ENCODE measurements around the gene TPRG1. TPM values are rescaled to one million over a fixed set of nuclear protein-coding genes. Genes with fewer than 3 reads are reported as not detected.

The TPRG1 gene
- polyA plus RNA-seq, 1 donor (not counting 4 experiments of a cell fraction or from before 2014, with no cell fraction given): 1.5 TPM

GRCh38 chr3:189143771-189144170 lies 28.0 kb upstream of the TPRG1 start:
- dilution Hi-C loops (cut with MboI; ENCODE audit: extremely low pct_ligation_motif_present, low sequenced_read_pairs): no loop called here
- TF ChIP-seq EZH2 (IDR thresholded peaks at IDR 0.05; ENCODE audit: low read length): no peak
- no peak for TF ChIP-seq CTCF (optimal IDR thresholded peaks at IDR 0.05 in 1 of 3, IDR thresholded peaks at IDR 0.05 in 1 of 3, conservative IDR thresholded peaks at IDR 0.05 in 1 of 3; ENCODE audit: extremely low read depth in 1 of 3, insufficient read depth in 2 of 3, low read length in 3 of 3)

DNA sequence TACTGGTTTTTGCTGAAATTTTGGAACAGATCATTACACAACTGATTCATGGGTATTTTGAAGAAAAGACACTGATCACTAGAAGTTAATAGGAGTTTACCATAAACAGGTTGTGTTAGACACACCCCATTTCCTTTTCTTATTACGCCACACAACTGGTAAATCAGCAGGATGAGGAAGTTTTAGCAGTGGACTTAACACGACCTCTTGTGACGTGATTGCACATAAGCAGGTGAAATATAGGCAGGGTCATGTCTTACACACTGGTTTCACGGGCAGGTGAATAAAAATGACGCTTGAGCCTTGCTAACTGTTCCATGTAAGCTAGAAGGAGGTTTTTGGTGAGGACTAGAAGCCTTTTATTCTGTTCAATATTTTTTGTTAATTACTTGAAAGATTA lies 27.1 kb upstream of the TPRG1 start:
- H3K36me3 ChIP-seq (ENCODE audit: control insufficient read depth in 2 of 2, extremely low read depth in 1 of 2, insufficient read depth in 2 of 2, low read length in 2 of 2): no peaks in the 10 kb centered on the region
- no peak overlapping the region for H3K27ac ChIP-seq (ENCODE audit: control insufficient read depth, insufficient read depth, low read length)
- no peak for DNase-seq (ENCODE audit: low read depth, low spot score)
- no peaks in the 10 kb centered on the region for H4K20me1 ChIP-seq (ENCODE audit: control insufficient read depth, extremely low read depth, insufficient read depth, low read length)
- H3K27me3 ChIP-seq (ENCODE audit: control insufficient read depth, extremely low read depth, insufficient read depth, low read length): peaks cover 15% of the 10 kb centered on the region
- TF ChIP-seq EZH2 (IDR thresholded peaks at IDR 0.05; ENCODE audit: low read length) (no peak), CTCF (optimal IDR thresholded peaks at IDR 0.05 in 1 of 3, IDR thresholded peaks at IDR 0.05 in 1 of 3, conservative IDR thresholded peaks at IDR 0.05 in 1 of 3; ENCODE audit: extremely low read depth in 1 of 3, insufficient read depth in 2 of 3, low read length in 3 of 3) (peak in 2 of 3 experiments; percentile 40 to 62)
- no peaks in the 10 kb centered on the region for H3K9me1 ChIP-seq (ENCODE audit: control insufficient read depth, extremely low read depth, insufficient read depth, low read length)
- dilution Hi-C loops (cut with MboI; ENCODE audit: extremely low pct_ligation_motif_present, low sequenced_read_pairs): no loop called here
- H2AFZ ChIP-seq (ENCODE audit: control insufficient read depth, low read length): no peak overlapping the region
- no peak overlapping the region for H3K9ac ChIP-seq (ENCODE audit: control insufficient read depth, extremely low read depth, insufficient read depth, low read length)
- H3K9me3 ChIP-seq (ENCODE audit: control insufficient read depth, low read depth, low read length): no peaks in the 10 kb centered on the region
- H3K79me2 ChIP-seq (ENCODE audit: control insufficient read depth, insufficient read depth, low read length): no peaks in the 10 kb centered on the region
- peak; percentile 9 for FAIRE-seq
- H3K4me1 ChIP-seq (ENCODE audit: control insufficient read depth, extremely low read depth, insufficient read depth, low read length): no peaks in the 10 kb centered on the region
- no peak overlapping the region for H3K4me2 ChIP-seq (ENCODE audit: control insufficient read depth, extremely low read depth, insufficient read depth, low read depth, low read length)
- H3K4me3 ChIP-seq (ENCODE audit: control insufficient read depth in 2 of 3, extremely low read depth in 1 of 3, insufficient read depth in 2 of 3, low read depth in 1 of 3, low read length in 3 of 3): no peak overlapping the region

More at GRCh38 chr3:189143771-189144170, 28.0 kb upstream of the TPRG1 start:
- FAIRE-seq (no peak), DNase-seq (ENCODE audit: low read depth, low spot score) (no peak)
- Histone ChIP-seq H4K20me1 (ENCODE audit: control insufficient read depth, extremely low read depth, insufficient read depth, low read length) (no peaks in the 10 kb centered on the region), H3K27me3 (ENCODE audit: control insufficient read depth, extremely low read depth, insufficient read depth, low read length) (peaks cover 19% of the 10 kb centered on the region), H3K9me1 (ENCODE audit: control insufficient read depth, extremely low read depth, insufficient read depth, low read length) (no peaks in the 10 kb centered on the region), H2AFZ (ENCODE audit: control insufficient read depth, low read length) (no peak overlapping the region), H3K79me2 (ENCODE audit: control insufficient read depth, insufficient read depth, low read length) (no peaks in the 10 kb centered on the region), H3K4me1 (ENCODE audit: control insufficient read depth, extremely low read depth, insufficient read depth, low read length) (no peaks in the 10 kb centered on the region), H3K9me3 (ENCODE audit: control insufficient read depth, low read depth, low read length) (no peaks in the 10 kb centered on the region), H3K9ac (ENCODE audit: control insufficient read depth, extremely low read depth, insufficient read depth, low read length) (no peak overlapping the region), H3K36me3 (ENCODE audit: control insufficient read depth in 2 of 2, extremely low read depth in 1 of 2, insufficient read depth in 2 of 2, low read length in 2 of 2) (no peaks in the 10 kb centered on the region), H3K27ac (ENCODE audit: control insufficient read depth, insufficient read depth, low read length) (no peak overlapping the region), H3K4me3 (ENCODE audit: control insufficient read depth in 2 of 3, extremely low read depth in 1 of 3, insufficient read depth in 2 of 3, low read depth in 1 of 3, low read length in 3 of 3) (no peak overlapping the region), H3K4me2 (ENCODE audit: control insufficient read depth, extremely low read depth, insufficient read depth, low read depth, low read length) (no peak overlapping the region)
